NCI-H2171 treated with DMSO at 0.1 percent for 48 hours (cell line): ENCODE results near the gene LRRIQ3.

ENCODE experiments used
- DNase-seq: peaks from one replicate; lab custom pipeline; 2025; lab: John Stamatoyannopoulos, UW

LRRIQ3 gene

GRCh38 chr1:74113333-74113732 is 84.6 kb downstream of the LRRIQ3 start:
- DNase-seq: no peak

- DNase-seq: no peak
These were observed 90.6 kb downstream of the LRRIQ3 start for GRCh38 chr1:74107394-74107793.

GRCh38 chr1:74091371-74091770 is 106.6 kb downstream of the LRRIQ3 start:
- no peak for DNase-seq

GRCh38 chr1:74083128-74083527 is 114.8 kb downstream of the LRRIQ3 start:
- no peak for DNase-seq

GRCh38 chr1:74065081-74065480 is 132.9 kb downstream of the LRRIQ3 start:
- DNase-seq: no peak

- no peak for DNase-seq
These were observed 140.3 kb downstream of the LRRIQ3 start for GRCh38 chr1:74057719-74058118.

- no peak for DNase-seq
These were observed 144.6 kb downstream of the LRRIQ3 start for GRCh38 chr1:74053407-74053806.

GRCh38 chr1:74050386-74050785 is 147.6 kb downstream of the LRRIQ3 start:
- DNase-seq: no peak

- DNase-seq: no peak
These were observed 159.9 kb downstream of the LRRIQ3 start for GRCh38 chr1:74038042-74038441.

- no peak for DNase-seq
These were observed 185.4 kb downstream of the LRRIQ3 start for GRCh38 chr1:74012583-74012982.

- no peak for DNase-seq
These were observed 186.2 kb downstream of the LRRIQ3 start for GRCh38 chr1:74011736-74012135.

GRCh38 chr1:74010206-74010605 is 187.8 kb downstream of the LRRIQ3 start:
- peak; percentile 2 for DNase-seq

GRCh38 chr1:74005533-74005932 is 192.4 kb downstream of the LRRIQ3 start:
- DNase-seq: no peak

- DNase-seq: no peak
These were observed 194.2 kb downstream of the LRRIQ3 start for GRCh38 chr1:74003806-74004205.

GRCh38 chr1:73998348-73998959 is 199.5 kb downstream of the LRRIQ3 start:
- peak; percentile 61 for DNase-seq

GRCh38 chr1:73980324-73981040 is 217.5 kb downstream of the LRRIQ3 start:
- no peak for DNase-seq

GRCh38 chr1:73979684-73980083 is 218.3 kb downstream of the LRRIQ3 start:
- no peak for DNase-seq

- no peak for DNase-seq
These were observed 219.0 kb downstream of the LRRIQ3 start for GRCh38 chr1:73978964-73979363.
